ENCODE data around the gene APH1B.

Gene APH1B

GRCh38 chr15:63274427-63274826, 3.0 kb upstream of the APH1B start:
- Histone ChIP-seq H3K36me3 (ENCODE audit: control insufficient read depth in 1 of 2, insufficient read depth in 2 of 2, low read length in 2 of 2) (no peaks in the 10 kb centered on the region), H3K4me1 (ENCODE audit: control insufficient read depth in 1 of 2, insufficient read depth in 2 of 2, low read length in 2 of 2) (peaks cover 0 to 9% of the 10 kb centered on the region in 2 donors), H3K9me3 (ENCODE audit: control insufficient read depth in 1 of 2, low read length in 2 of 2) (no peaks in the 10 kb centered on the region), H3K9ac (ENCODE audit: low read depth in 1 of 2, low read length in 2 of 2) (no peak overlapping the region), H3K27me3 (ENCODE audit: control insufficient read depth in 1 of 2, insufficient read depth in 2 of 2, low read length in 2 of 2) (no peaks in the 10 kb centered on the region), H3K27ac (ENCODE audit: low read depth, low read length) (no peak overlapping the region), H3K4me3 (ENCODE audit: low read depth in 1 of 2, low read length in 2 of 2) (no peak overlapping the region)

- no peaks in the 10 kb centered on the region for H3K9me3 ChIP-seq (ENCODE audit: control insufficient read depth in 1 of 2, low read length in 2 of 2)
- H3K36me3 ChIP-seq (ENCODE audit: control insufficient read depth in 1 of 2, insufficient read depth in 2 of 2, low read length in 2 of 2) = peaks cover 0 to 7% of the 10 kb centered on the region in 2 donors
- peak overlapping the region; percentile 82 to 84 for H3K4me3 ChIP-seq (ENCODE audit: low read depth in 1 of 2, low read length in 2 of 2)
- H3K4me1 ChIP-seq (ENCODE audit: control insufficient read depth in 1 of 2, insufficient read depth in 2 of 2, low read length in 2 of 2) = peaks cover 0 to 9% of the 10 kb centered on the region in 2 donors
- peak overlapping the region; percentile 58 for H3K27ac ChIP-seq (ENCODE audit: low read depth, low read length)
- H3K27me3 ChIP-seq (ENCODE audit: control insufficient read depth in 1 of 2, insufficient read depth in 2 of 2, low read length in 2 of 2) = no peaks in the 10 kb centered on the region
- peak overlapping the region; percentile 85 to 90 for H3K9ac ChIP-seq (ENCODE audit: low read depth in 1 of 2, low read length in 2 of 2)
Observed at GRCh38 chr15:63276342-63277037, 915 bp upstream of the APH1B start.

GRCh38 chr15:63277893-63278456, 570 bp downstream of the APH1B start:
- no peaks in the 10 kb centered on the region for H3K27me3 ChIP-seq (ENCODE audit: control insufficient read depth in 1 of 2, insufficient read depth in 2 of 2, low read length in 2 of 2)
- H3K27ac ChIP-seq (ENCODE audit: low read depth, low read length) = peak overlapping the region; percentile 42
- peaks cover 0 to 7% of the 10 kb centered on the region in 2 donors for H3K36me3 ChIP-seq (ENCODE audit: control insufficient read depth in 1 of 2, insufficient read depth in 2 of 2, low read length in 2 of 2)
- H3K4me3 ChIP-seq (ENCODE audit: low read depth in 1 of 2, low read length in 2 of 2) = peak overlapping the region; percentile 74 to 83
- H3K9ac ChIP-seq (ENCODE audit: low read depth in 1 of 2, low read length in 2 of 2) = peak overlapping the region; percentile 74 to 78
- H3K4me1 ChIP-seq (ENCODE audit: control insufficient read depth in 1 of 2, insufficient read depth in 2 of 2, low read length in 2 of 2) = peaks cover 0 to 9% of the 10 kb centered on the region in 2 donors
- no peaks in the 10 kb centered on the region for H3K9me3 ChIP-seq (ENCODE audit: control insufficient read depth in 1 of 2, low read length in 2 of 2)

GRCh38 chr15:63283126-63283525, 5.7 kb downstream of the APH1B start:
- Histone ChIP-seq H3K27ac (ENCODE audit: low read depth, low read length) (no peak overlapping the region), H3K36me3 (ENCODE audit: control insufficient read depth in 1 of 2, insufficient read depth in 2 of 2, low read length in 2 of 2) (peaks cover 4 to 7% of the 10 kb centered on the region in 2 donors), H3K4me1 (ENCODE audit: control insufficient read depth in 1 of 2, insufficient read depth in 2 of 2, low read length in 2 of 2) (peaks cover 0 to 3% of the 10 kb centered on the region in 2 donors)

GRCh38 chr15:63284335-63284734, 6.9 kb downstream of the APH1B start:
- H3K27ac ChIP-seq (ENCODE audit: low read depth, low read length) = no peak overlapping the region
- H3K9ac ChIP-seq (ENCODE audit: low read depth in 1 of 2, low read length in 2 of 2) = no peak overlapping the region
- no peaks in the 10 kb centered on the region for H3K27me3 ChIP-seq (ENCODE audit: control insufficient read depth in 1 of 2, insufficient read depth in 2 of 2, low read length in 2 of 2)
- peaks cover 4 to 7% of the 10 kb centered on the region in 2 donors for H3K36me3 ChIP-seq (ENCODE audit: control insufficient read depth in 1 of 2, insufficient read depth in 2 of 2, low read length in 2 of 2)
- no peaks in the 10 kb centered on the region for H3K4me1 ChIP-seq (ENCODE audit: control insufficient read depth in 1 of 2, insufficient read depth in 2 of 2, low read length in 2 of 2)
- no peak overlapping the region for H3K4me3 ChIP-seq (ENCODE audit: low read depth in 1 of 2, low read length in 2 of 2)
- H3K9me3 ChIP-seq (ENCODE audit: control insufficient read depth in 1 of 2, low read length in 2 of 2) = no peaks in the 10 kb centered on the region

More at GRCh38 chr15:63283126-63283525, 5.7 kb downstream of the APH1B start:
- Histone ChIP-seq H3K4me3 (ENCODE audit: low read depth in 1 of 2, low read length in 2 of 2) (no peak overlapping the region), H3K9ac (ENCODE audit: low read depth in 1 of 2, low read length in 2 of 2) (no peak overlapping the region), H3K9me3 (ENCODE audit: control insufficient read depth in 1 of 2, low read length in 2 of 2) (no peaks in the 10 kb centered on the region), H3K27me3 (ENCODE audit: control insufficient read depth in 1 of 2, insufficient read depth in 2 of 2, low read length in 2 of 2) (no peaks in the 10 kb centered on the region)

- H3K27me3 ChIP-seq (ENCODE audit: control insufficient read depth in 1 of 2, insufficient read depth in 2 of 2, low read length in 2 of 2) = no peaks in the 10 kb centered on the region
- peaks cover 0 to 4% of the 10 kb centered on the region in 2 donors for H3K36me3 ChIP-seq (ENCODE audit: control insufficient read depth in 1 of 2, insufficient read depth in 2 of 2, low read length in 2 of 2)
- H3K9me3 ChIP-seq (ENCODE audit: control insufficient read depth in 1 of 2, low read length in 2 of 2) = no peaks in the 10 kb centered on the region
- H3K4me1 ChIP-seq (ENCODE audit: control insufficient read depth in 1 of 2, insufficient read depth in 2 of 2, low read length in 2 of 2) = no peaks in the 10 kb centered on the region
- H3K27ac ChIP-seq (ENCODE audit: low read depth, low read length) = no peak overlapping the region
- no peak overlapping the region for H3K4me3 ChIP-seq (ENCODE audit: low read depth in 1 of 2, low read length in 2 of 2)
- H3K9ac ChIP-seq (ENCODE audit: low read depth in 1 of 2, low read length in 2 of 2) = no peak overlapping the region
Observed at GRCh38 chr15:63287109-63287508, 9.7 kb downstream of the APH1B start.

- Histone ChIP-seq H3K4me1 (ENCODE audit: control insufficient read depth in 1 of 2, insufficient read depth in 2 of 2, low read length in 2 of 2) (no peaks in the 10 kb centered on the region), H3K9me3 (ENCODE audit: control insufficient read depth in 1 of 2, low read length in 2 of 2) (no peaks in the 10 kb centered on the region), H3K9ac (ENCODE audit: low read depth in 1 of 2, low read length in 2 of 2) (no peak overlapping the region), H3K27ac (ENCODE audit: low read depth, low read length) (no peak overlapping the region), H3K36me3 (ENCODE audit: control insufficient read depth in 1 of 2, insufficient read depth in 2 of 2, low read length in 2 of 2) (peaks cover 0 to 4% of the 10 kb centered on the region in 2 donors), H3K27me3 (ENCODE audit: control insufficient read depth in 1 of 2, insufficient read depth in 2 of 2, low read length in 2 of 2) (no peaks in the 10 kb centered on the region), H3K4me3 (ENCODE audit: low read depth in 1 of 2, low read length in 2 of 2) (no peak overlapping the region)
Observed at GRCh38 chr15:63288342-63288741, 10.9 kb downstream of the APH1B start.

- Histone ChIP-seq H3K9ac (ENCODE audit: low read depth in 1 of 2, low read length in 2 of 2) (no peak overlapping the region), H3K27me3 (ENCODE audit: control insufficient read depth in 1 of 2, insufficient read depth in 2 of 2, low read length in 2 of 2) (no peaks in the 10 kb centered on the region), H3K9me3 (ENCODE audit: control insufficient read depth in 1 of 2, low read length in 2 of 2) (no peaks in the 10 kb centered on the region), H3K4me1 (ENCODE audit: control insufficient read depth in 1 of 2, insufficient read depth in 2 of 2, low read length in 2 of 2) (no peaks in the 10 kb centered on the region), H3K36me3 (ENCODE audit: control insufficient read depth in 1 of 2, insufficient read depth in 2 of 2, low read length in 2 of 2) (peaks cover 0 to 4% of the 10 kb centered on the region in 2 donors), H3K27ac (ENCODE audit: low read depth, low read length) (no peak overlapping the region), H3K4me3 (ENCODE audit: low read depth in 1 of 2, low read length in 2 of 2) (no peak overlapping the region)
Observed at GRCh38 chr15:63288778-63289378, 11.5 kb downstream of the APH1B start.

GRCh38 chr15:63291507-63291906, 14.1 kb downstream of the APH1B start:
- H3K4me3 ChIP-seq (ENCODE audit: low read depth in 1 of 2, low read length in 2 of 2) = no peak overlapping the region
- no peak overlapping the region for H3K9ac ChIP-seq (ENCODE audit: low read depth in 1 of 2, low read length in 2 of 2)
- H3K27ac ChIP-seq (ENCODE audit: low read depth, low read length) = no peak overlapping the region
- peaks cover 0 to 4% of the 10 kb centered on the region in 2 donors for H3K36me3 ChIP-seq (ENCODE audit: control insufficient read depth in 1 of 2, insufficient read depth in 2 of 2, low read length in 2 of 2)
- H3K27me3 ChIP-seq (ENCODE audit: control insufficient read depth in 1 of 2, insufficient read depth in 2 of 2, low read length in 2 of 2) = no peaks in the 10 kb centered on the region
- peaks cover 0 to 5% of the 10 kb centered on the region in 2 donors for H3K4me1 ChIP-seq (ENCODE audit: control insufficient read depth in 1 of 2, insufficient read depth in 2 of 2, low read length in 2 of 2)
- H3K9me3 ChIP-seq (ENCODE audit: control insufficient read depth in 1 of 2, low read length in 2 of 2) = no peaks in the 10 kb centered on the region

- Histone ChIP-seq H3K4me1 (ENCODE audit: control insufficient read depth in 1 of 2, insufficient read depth in 2 of 2, low read length in 2 of 2) (peaks cover 0 to 5% of the 10 kb centered on the region in 2 donors), H3K36me3 (ENCODE audit: control insufficient read depth in 1 of 2, insufficient read depth in 2 of 2, low read length in 2 of 2) (peaks cover 0 to 4% of the 10 kb centered on the region in 2 donors), H3K27ac (ENCODE audit: low read depth, low read length) (no peak overlapping the region)
Observed at GRCh38 chr15:63292241-63292640, 14.8 kb downstream of the APH1B start.

More at GRCh38 chr15:63292241-63292640, 14.8 kb downstream of the APH1B start:
- no peak overlapping the region for H3K4me3 ChIP-seq (ENCODE audit: low read depth in 1 of 2, low read length in 2 of 2)
- no peak overlapping the region for H3K9ac ChIP-seq (ENCODE audit: low read depth in 1 of 2, low read length in 2 of 2)
- H3K27me3 ChIP-seq (ENCODE audit: control insufficient read depth in 1 of 2, insufficient read depth in 2 of 2, low read length in 2 of 2) = no peaks in the 10 kb centered on the region
- H3K9me3 ChIP-seq (ENCODE audit: control insufficient read depth in 1 of 2, low read length in 2 of 2) = no peaks in the 10 kb centered on the region
